Testis (tissue), 2 donors: ENCODE data around the gene FLG.
"Not testable (repeated sequence)": the region's sequence is repeated elsewhere in the genome, so short reads cannot be mapped to it uniquely, and the experiment has no call there.

Experiments used
- POLR2A ChIP-seq: fragments of 450-650 bp; IDR thresholded peaks from one replicate; pipeline ENCODE4 v1.6.1; 2017; ENCODE audit warnings: antibody characterized with exemption, mild to moderate bottlenecking, moderate library complexity
- TF ChIP-seq, protein P1 (sequence below), 3 experiments: fragments of 450-650 bp in 2 of 3; fragments of 200-600 bp in 1 of 3; sonication (generic) in 1 of 3; IDR thresholded peaks; one replicate each; pipeline ENCODE4 v1.5.1; 2016 to 2019; ENCODE audit warnings: antibody characterized with exemption in 3 of 3, mild to moderate bottlenecking in 2 of 3, moderate library complexity in 1 of 3

DNA sequence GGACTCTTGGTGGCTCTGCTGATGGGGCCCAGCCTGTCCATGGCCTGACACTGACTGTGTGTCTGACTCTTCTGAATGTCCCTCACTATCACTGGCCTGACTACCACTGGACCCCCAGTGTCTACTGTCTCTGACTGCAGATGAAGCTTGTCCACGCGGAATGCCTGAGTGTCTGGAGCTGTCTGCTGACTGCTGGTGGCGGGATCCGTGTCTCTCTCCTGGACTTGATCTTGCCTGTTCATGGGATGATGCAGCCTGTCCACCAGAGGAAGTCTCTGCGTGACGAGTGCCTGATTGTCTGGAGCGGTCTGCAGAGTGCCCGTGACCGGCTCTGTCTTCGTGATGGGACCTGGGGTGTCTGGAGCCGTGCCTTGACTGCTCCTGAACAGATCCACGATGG lies 20.3 kb downstream of the FLG start:
- TF ChIP-seq POLR2A, result not testable (repeated sequence)
- TF ChIP-seq, protein P1, sequence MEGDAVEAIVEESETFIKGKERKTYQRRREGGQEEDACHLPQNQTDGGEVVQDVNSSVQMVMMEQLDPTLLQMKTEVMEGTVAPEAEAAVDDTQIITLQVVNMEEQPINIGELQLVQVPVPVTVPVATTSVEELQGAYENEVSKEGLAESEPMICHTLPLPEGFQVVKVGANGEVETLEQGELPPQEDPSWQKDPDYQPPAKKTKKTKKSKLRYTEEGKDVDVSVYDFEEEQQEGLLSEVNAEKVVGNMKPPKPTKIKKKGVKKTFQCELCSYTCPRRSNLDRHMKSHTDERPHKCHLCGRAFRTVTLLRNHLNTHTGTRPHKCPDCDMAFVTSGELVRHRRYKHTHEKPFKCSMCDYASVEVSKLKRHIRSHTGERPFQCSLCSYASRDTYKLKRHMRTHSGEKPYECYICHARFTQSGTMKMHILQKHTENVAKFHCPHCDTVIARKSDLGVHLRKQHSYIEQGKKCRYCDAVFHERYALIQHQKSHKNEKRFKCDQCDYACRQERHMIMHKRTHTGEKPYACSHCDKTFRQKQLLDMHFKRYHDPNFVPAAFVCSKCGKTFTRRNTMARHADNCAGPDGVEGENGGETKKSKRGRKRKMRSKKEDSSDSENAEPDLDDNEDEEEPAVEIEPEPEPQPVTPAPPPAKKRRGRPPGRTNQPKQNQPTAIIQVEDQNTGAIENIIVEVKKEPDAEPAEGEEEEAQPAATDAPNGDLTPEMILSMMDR (IDR thresholded peaks at IDR 0.05), result not testable (repeated sequence)
